Activated T-cell treated with anti-CD3 and anti-CD28 coated beads, Interleukin-2, amount 50 U/mL, for 72 hours (primary cell): ENCODE measurements around the gene FBXL12. TPM values are rescaled to one million over a fixed set of nuclear protein-coding genes. Genes with fewer than 3 reads are reported as not detected.
"Not testable (repeated sequence)": the region's sequence is repeated elsewhere in the genome, so short reads cannot be mapped to it uniquely, and the experiment has no call there.

Experiments used
- ATAC-seq, 2 donors: fragments of 150-1000 bp; cut with Tn5 transposase; replicated peaks in 1 of 2; 2 replicates each; pipeline ENCODE4 v1.10.0; 2021; ENCODE audit warnings: moderate library complexity in 2 of 2, mild to moderate bottlenecking in 1 of 2
- DNase-seq, 2 donors: peaks; one replicate each; pipeline ENCODE4 v3.0.0; 2021 to 2022; ENCODE audit warnings: mixed read lengths in 1 of 2
- H3K27ac Mint-ChIP-seq: one replicate; pipeline ENCODE4 v1.8.0; 2022; ENCODE audit warnings: mild to moderate bottlenecking, moderate library complexity, mixed read lengths
- H3K27me3 Mint-ChIP-seq: one replicate; pipeline ENCODE4 v1.8.0; 2022; ENCODE audit warnings: low read depth, mixed read lengths
- H3K36me3 Mint-ChIP-seq, 2 donors: one replicate each; pipeline ENCODE4 v1.8.0; 2022; ENCODE audit warnings: mixed read lengths in 2 of 2, mild to moderate bottlenecking in 1 of 2; ENCODE audit not compliant: insufficient read depth in 2 of 2
- H3K4me1 Mint-ChIP-seq: one replicate; pipeline ENCODE4 v1.8.0; 2022; ENCODE audit warnings: low read depth, mixed read lengths
- H3K4me3 Mint-ChIP-seq, 2 donors: one replicate each; pipeline ENCODE4 v1.8.0; 2022; ENCODE audit warnings: mild to moderate bottlenecking in 2 of 2, mixed read lengths in 2 of 2, moderate library complexity in 2 of 2
- H3K9me3 Mint-ChIP-seq, 2 donors: one replicate each; pipeline ENCODE4 v1.8.0; 2022; ENCODE audit warnings: mixed read lengths in 2 of 2
- total RNA-seq, 2 donors: library from RNA; stranded (reverse); gene quantifications; one replicate each; pipeline ENCODE4 v1.2.3, GENCODE V29; 2022

The FBXL12 gene
- total RNA-seq, 2 donors from 2014 or later, result 34.1 to 36.9 TPM

- Mint-ChIP-seq H3K4me1 (peaks cover 27% of the 10 kb centered on the region), H3K27ac (no peak overlapping the region), H3K4me3 (no peak overlapping the region), H3K27me3 (no peaks in the 10 kb centered on the region), H3K36me3 (peaks cover 0 to 1% of the 10 kb centered on the region in 2 donors), H3K9me3 (no peaks in the 10 kb centered on the region)
- no peak for DNase-seq
- no peak for ATAC-seq
Observed at GRCh38 chr19:9850235-9850959, 31.5 kb upstream of the FBXL12 start.

GRCh38 chr19:9849791-9850190 lies 30.9 kb upstream of the FBXL12 start:
- peaks cover 1 to 2% of the 10 kb centered on the region in 2 donors for H3K36me3 Mint-ChIP-seq
- no peak overlapping the region for H3K4me3 Mint-ChIP-seq
- H3K27me3 Mint-ChIP-seq, result no peaks in the 10 kb centered on the region
- peaks cover 27% of the 10 kb centered on the region for H3K4me1 Mint-ChIP-seq
- H3K9me3 Mint-ChIP-seq, result no peaks in the 10 kb centered on the region
- DNase-seq (no peak), ATAC-seq (no peak)
- H3K27ac Mint-ChIP-seq, result no peak overlapping the region

- Mint-ChIP-seq H3K4me1 (peaks cover 23% of the 10 kb centered on the region), H3K36me3 (peaks cover 2 to 8% of the 10 kb centered on the region in 2 donors), H3K4me3 (no peak overlapping the region), H3K27me3 (no peaks in the 10 kb centered on the region), H3K9me3 (no peaks in the 10 kb centered on the region), H3K27ac (no peak overlapping the region)
- no peak for DNase-seq
- ATAC-seq, result no peak
Observed at GRCh38 chr19:9848762-9849161, 29.9 kb upstream of the FBXL12 start.

- Mint-ChIP-seq H3K36me3 (peaks cover 5 to 8% of the 10 kb centered on the region in 2 donors), H3K4me3 (no peak overlapping the region), H3K27ac (no peak overlapping the region), H3K27me3 (no peaks in the 10 kb centered on the region), H3K4me1 (peaks cover 18% of the 10 kb centered on the region), H3K9me3 (no peaks in the 10 kb centered on the region)
- peak; percentile 36 to 44 for ATAC-seq
- DNase-seq, result peak; percentile 29 to 45
Observed at GRCh38 chr19:9848060-9848459, 29.2 kb upstream of the FBXL12 start.

GRCh38 chr19:9847087-9847671 lies 28.3 kb upstream of the FBXL12 start:
- peaks cover 7 to 8% of the 10 kb centered on the region in 2 donors for H3K36me3 Mint-ChIP-seq
- H3K27me3 Mint-ChIP-seq, result no peaks in the 10 kb centered on the region
- ATAC-seq, result peak; percentile 80 to 81
- H3K27ac Mint-ChIP-seq, result no peak overlapping the region
- H3K9me3 Mint-ChIP-seq, result no peaks in the 10 kb centered on the region
- no peak overlapping the region for H3K4me3 Mint-ChIP-seq
- DNase-seq, result peak; percentile 47 to 59
- H3K4me1 Mint-ChIP-seq, result peaks cover 11% of the 10 kb centered on the region

GRCh38 chr19:9843626-9844273 lies 24.9 kb upstream of the FBXL12 start:
- H3K27me3 Mint-ChIP-seq, H3K4me1 Mint-ChIP-seq, ATAC-seq, H3K9me3 Mint-ChIP-seq, DNase-seq, H3K4me3 Mint-ChIP-seq, H3K27ac Mint-ChIP-seq: not testable (repeated sequence)
- H3K36me3 Mint-ChIP-seq, result peaks cover 8 to 18% of the 10 kb centered on the region in 2 donors

- H3K4me1 Mint-ChIP-seq, result peaks cover 10% of the 10 kb centered on the region
- H3K9me3 Mint-ChIP-seq, result no peaks in the 10 kb centered on the region
- DNase-seq, result no peak
- no peak for ATAC-seq
- no peaks in the 10 kb centered on the region for H3K27me3 Mint-ChIP-seq
- H3K36me3 Mint-ChIP-seq, result peaks cover 8 to 18% of the 10 kb centered on the region in 2 donors
- no peak overlapping the region for H3K4me3 Mint-ChIP-seq
- no peak overlapping the region for H3K27ac Mint-ChIP-seq
Observed at GRCh38 chr19:9842834-9843625, 24.2 kb upstream of the FBXL12 start.

GRCh38 chr19:9839415-9839814 lies 20.5 kb upstream of the FBXL12 start:
- Mint-ChIP-seq H3K4me1 (peaks cover 16% of the 10 kb centered on the region), H3K4me3 (no peak overlapping the region), H3K36me3 (peaks cover 3 to 18% of the 10 kb centered on the region in 2 donors), H3K27ac (no peak overlapping the region), H3K9me3 (no peaks in the 10 kb centered on the region), H3K27me3 (no peaks in the 10 kb centered on the region)
- no peak for DNase-seq
- no peak for ATAC-seq

- H3K27me3 Mint-ChIP-seq, result no peaks in the 10 kb centered on the region
- peaks cover 16% of the 10 kb centered on the region for H3K4me1 Mint-ChIP-seq
- H3K9me3 Mint-ChIP-seq, result no peaks in the 10 kb centered on the region
- peaks cover 0 to 15% of the 10 kb centered on the region in 2 donors for H3K36me3 Mint-ChIP-seq
- no peak overlapping the region for H3K27ac Mint-ChIP-seq
- ATAC-seq (no peak), DNase-seq (no peak)
- no peak overlapping the region for H3K4me3 Mint-ChIP-seq
Observed at GRCh38 chr19:9838324-9838723, 19.4 kb upstream of the FBXL12 start.

GRCh38 chr19:9836021-9836420 lies 17.1 kb upstream of the FBXL12 start:
- Mint-ChIP-seq H3K9me3 (no peaks in the 10 kb centered on the region), H3K4me3 (peak overlapping the region; percentile 91 to 94), H3K4me1 (peaks cover 16% of the 10 kb centered on the region), H3K27me3 (no peaks in the 10 kb centered on the region), H3K27ac (peak overlapping the region; percentile 73), H3K36me3 (peaks cover 0 to 3% of the 10 kb centered on the region in 2 donors)
- DNase-seq (no peak), ATAC-seq (no peak)

- H3K36me3 Mint-ChIP-seq, result peaks cover 0 to 2% of the 10 kb centered on the region in 2 donors
- peaks cover 16% of the 10 kb centered on the region for H3K4me1 Mint-ChIP-seq
- DNase-seq (no peak), ATAC-seq (no peak)
- no peaks in the 10 kb centered on the region for H3K27me3 Mint-ChIP-seq
- H3K9me3 Mint-ChIP-seq, result no peaks in the 10 kb centered on the region
- H3K27ac Mint-ChIP-seq, result peak overlapping the region; percentile 73
- H3K4me3 Mint-ChIP-seq, result peak overlapping the region; percentile 91 to 94
Observed at GRCh38 chr19:9835507-9835949, 16.6 kb upstream of the FBXL12 start.

GRCh38 chr19:9834726-9835506 lies 16.0 kb upstream of the FBXL12 start, which contains the start of gene PIN1:
Gene PIN1, plus strand, starts transcription at chr19:9835318. Its CDS starts 27 bp downstream, at chr19:9835345.
- Mint-ChIP-seq H3K36me3 (peaks cover 0 to 2% of the 10 kb centered on the region in 2 donors), H3K4me1 (peaks cover 18% of the 10 kb centered on the region), H3K27ac (peak within 1 kb of the TSS; percentile 73), H3K9me3 (no peaks in the 10 kb centered on the region), H3K27me3 (no peaks in the 10 kb centered on the region), H3K4me3 (peak within 1 kb of the TSS; percentile 91 to 94)
- DNase-seq, result peak; percentile 99
- ATAC-seq, result peak; percentile 98 to 99
